ENCODE results near the gene OR1L4. TPM values are rescaled to one million over a fixed set of nuclear protein-coding genes. Genes with fewer than 3 reads are reported as not detected.

Gene OR1L4
- total RNA-seq, 4 donors from 2014 or later: not detected

DNA sequence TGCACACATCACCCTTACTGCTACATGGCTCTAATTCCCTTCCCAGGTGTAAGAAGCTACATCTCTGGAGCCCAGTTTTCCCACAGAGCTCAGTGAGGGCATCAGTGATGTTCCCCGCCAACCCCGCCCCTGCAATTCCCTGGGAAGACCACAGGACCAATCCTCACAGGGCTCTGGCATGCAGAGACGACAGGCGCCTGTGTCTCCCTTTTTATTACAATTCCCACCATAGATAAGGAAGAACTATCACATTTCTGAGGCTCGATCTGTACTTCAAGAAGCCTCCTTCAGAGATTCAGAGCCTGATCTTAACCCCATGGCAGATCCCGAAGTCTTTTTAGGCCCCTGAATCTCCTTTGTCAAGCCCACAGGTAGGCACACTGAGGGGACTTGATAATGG lies 18.2 kb downstream of the OR1L4 start, which contains the start of gene OR1L6:
TSS of gene OR1L6 (plus strand) at position 301 of the 400 bp plus-strand sequence. CDS start 7,545 bp downstream, outside the sequence.
- Histone ChIP-seq H3K27me3 (no peaks in the 10 kb centered on the region), H3K27ac (no peak within 1 kb of the TSS), H3K9me3 (no peaks in the 10 kb centered on the region), H3K36me3 (no peaks in the 10 kb centered on the region), H3K4me3 (replicated peaks in 1 of 3) (no peak within 1 kb of the TSS), H3K4me1 (no peaks in the 10 kb centered on the region)
- TF ChIP-seq POLR2A (IDR thresholded peaks at IDR 0.05) (no peak), CTCF (IDR thresholded peaks at IDR 0.05) (no peak)
- WGBS, 2 donors: 73 to 78% methylated on average over 6 of the region's 6 CpGs
- intact Hi-C loops (cut with DNase I): no loop called here
- DNase-seq: no peak

- intact Hi-C loops (cut with DNase I): no loop called here
- Histone ChIP-seq H3K4me1 (no peaks in the 10 kb centered on the region), H3K36me3 (no peaks in the 10 kb centered on the region), H3K27me3 (no peaks in the 10 kb centered on the region), H3K4me3 (replicated peaks in 1 of 3) (no peak overlapping the region), H3K9me3 (no peaks in the 10 kb centered on the region), H3K27ac (no peak overlapping the region)
- TF ChIP-seq POLR2A (IDR thresholded peaks at IDR 0.05): no peak
- TF ChIP-seq CTCF (IDR thresholded peaks at IDR 0.05): no peak
- WGBS, 2 donors: 36 to 37% methylated on average over 2 of the region's 2 CpGs
- DNase-seq: no peak
Measured at GRCh38 chr9:122754825-122755224, 31.0 kb downstream of the OR1L4 start.

DNA sequence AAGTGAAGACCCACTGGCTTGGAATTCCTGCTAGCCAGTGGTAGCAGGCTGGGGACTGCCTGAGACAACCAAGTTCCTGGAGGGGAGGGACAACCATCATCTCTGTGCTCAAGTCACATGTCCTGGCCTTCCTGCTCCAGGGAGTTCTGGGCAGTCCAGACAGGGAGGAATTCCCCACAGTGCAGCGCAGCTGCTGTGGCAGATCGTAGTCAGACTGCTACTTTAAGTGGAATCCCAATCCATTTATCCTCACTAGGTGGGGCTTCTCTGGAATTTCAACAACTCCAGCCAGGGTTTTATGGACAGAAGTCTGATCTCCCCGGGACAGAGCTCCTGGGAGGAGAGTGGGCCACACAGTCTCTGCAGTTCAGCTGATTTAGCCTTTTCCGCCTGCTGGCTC lies 44.0 kb downstream of the OR1L4 start:
- no peaks in the 10 kb centered on the region for H3K27me3 ChIP-seq

More for the DNA sequence above, 44.0 kb downstream of the OR1L4 start:
- Histone ChIP-seq H3K4me1 (no peaks in the 10 kb centered on the region), H3K36me3 (no peaks in the 10 kb centered on the region), H3K4me3 (replicated peaks in 1 of 3) (no peak overlapping the region), H3K27ac (no peak overlapping the region), H3K9me3 (no peaks in the 10 kb centered on the region)
- WGBS, 2 donors: 54 to 83% methylated on average over 2 to 3 of the region's 4 CpGs
- TF ChIP-seq CTCF (IDR thresholded peaks at IDR 0.05): no peak
- TF ChIP-seq POLR2A (IDR thresholded peaks at IDR 0.05): no peak
- intact Hi-C loops (cut with DNase I): no loop called here
- no peak for DNase-seq

Other genes with a start within 250 kb of the OR1L4 start
- gene OR1J1, start 246.1 kb upstream of the OR1L4 start, total RNA-seq: not detected
- not detected for gene OR1J2, start 213.2 kb upstream of the OR1L4 start, total RNA-seq
- gene OR1J4, start 204.8 kb upstream of the OR1L4 start, total RNA-seq: not detected
- gene OR1N1, start 196.7 kb upstream of the OR1L4 start, total RNA-seq: not detected
- not detected for gene OR1N2, start 170.9 kb upstream of the OR1L4 start, total RNA-seq
- 1 to 10 TPM in 1 of 4 donors, under 1 TPM in 2, not detected in 1; 0.45 to 1.0 (median 0.94) TPM for gene OR1L8, start 140.6 kb upstream of the OR1L4 start, total RNA-seq
- not detected for gene OR1Q1, start 109.3 kb upstream of the OR1L4 start, total RNA-seq
- gene OR1B1, start 66.4 kb upstream of the OR1L4 start, total RNA-seq: 1 to 10 TPM in 2 of 4 donors, under 1 TPM in 1, not detected in 1; 0.67 to 2.0 (median 1.1) TPM
- not detected for gene OR1L1, start 62.3 kb upstream of the OR1L4 start, total RNA-seq
- not detected for gene OR1L3, start 48.9 kb upstream of the OR1L4 start, total RNA-seq
- gene OR1L6, start 18.3 kb downstream of the OR1L4 start, total RNA-seq: not detected
- gene OR5C1, start 64.9 kb downstream of the OR1L4 start, total RNA-seq: not detected
- gene OR1K1, start 76.1 kb downstream of the OR1L4 start, total RNA-seq: not detected
- 10 to 100 TPM; 17.5 to 31.6 (median 21.1) TPM for gene PDCL, start 104.6 kb downstream of the OR1L4 start, total RNA-seq
- 10 to 100 TPM; 43.1 to 91.2 (median 52.9) TPM for gene RC3H2, start 181.4 kb downstream of the OR1L4 start, total RNA-seq
- gene ZBTB6, start 189.3 kb downstream of the OR1L4 start, total RNA-seq: 10 to 100 TPM; 12.3 to 16.4 (median 14.2) TPM
- gene ZBTB26, start 207.5 kb downstream of the OR1L4 start, total RNA-seq: 10 to 100 TPM; 10.9 to 15.6 (median 12.7) TPM
- gene RABGAP1, start 217.0 kb downstream of the OR1L4 start, total RNA-seq: 100 to 1,000 TPM in 3 of 4 donors, 10 to 100 TPM in 1; 90.7 to 144 (median 127) TPM

All from thyroid gland (tissue), 4 donors.